Tibial nerve (tissue), 4 donors: ENCODE results near the gene NCEH1. TPM values are rescaled to one million over a fixed set of nuclear protein-coding genes. Genes with fewer than 3 reads are reported as not detected.
A peak's percentile ranks its signal among the peaks of the same experiment; 100 is the strongest.

ENCODE experiments used
- DNase-seq, 2 donors: peaks; one replicate each; pipeline ENCODE4 v3.0.0-alpha.2; 2019; ENCODE audit warnings: low spot score in 2 of 2
- H3K27ac ChIP-seq, 4 donors: fragments of 200-600 bp; sonication (generic) in 3 of 4; one replicate each; pipeline ENCODE4 v1.5.1; 2017 to 2019; ENCODE audit warnings: mild to moderate bottlenecking in 1 of 4
- H3K27me3 ChIP-seq, 2 donors: fragments of 200-600 bp; sonication (generic) in 1 of 2; one replicate each; pipeline versions ENCODE4 v1.5.1 to v1.6.0; 2017 to 2019
- H3K36me3 ChIP-seq, 3 donors: fragments of 200-600 bp; sonication (generic); one replicate each; pipeline ENCODE4 v1.5.1; 2018 to 2019
- H3K4me1 ChIP-seq, 4 donors: fragments of 200-600 bp; sonication (generic) in 3 of 4; one replicate each; pipeline ENCODE4 v1.5.1; 2017 to 2019
- H3K4me3 ChIP-seq, 4 donors: fragments of 200-600 bp; sonication (generic) in 3 of 4; one replicate each; pipeline ENCODE4 v1.5.1; 2017 to 2019; ENCODE audit warnings: mild to moderate bottlenecking in 1 of 4, moderate library complexity in 1 of 4
- H3K9me3 ChIP-seq, 4 donors: fragments of 200-600 bp; sonication (generic) in 3 of 4; one replicate each; pipeline ENCODE4 v1.5.1; 2017 to 2019
- EP300 ChIP-seq, 2 donors: sonication (generic); formaldehyde crosslinking; IDR thresholded peaks; one replicate each; pipeline ENCODE4 v1.6.1; 2017; ENCODE audit warnings: antibody characterized with exemption in 2 of 2, mild to moderate bottlenecking in 1 of 2
- POLR2A ChIP-seq, 2 donors: fragments of 450-650 bp; IDR thresholded peaks; one replicate each; pipeline ENCODE4 v1.6.1; 2017; ENCODE audit warnings: antibody characterized with exemption in 2 of 2, mild to moderate bottlenecking in 2 of 2, moderate library complexity in 2 of 2
- WGBS, 2 donors: methylation state at CpG; one replicate each; pipeline ENCODE4 v1.1.5; 2018; 5-methylcytosine and 5-hydroxymethylcytosine counted together
- total RNA-seq, 4 donors: library from RNA; depleted of rRNA; stranded (reverse); fragments of >200 nt; gene quantifications; one replicate each; pipeline ENCODE4 v1.1.0, GENCODE V29; 2016
- TF ChIP-seq, protein P1 (sequence below), 5 experiments: fragments of 200-600 bp in 3 of 5; fragments of 450-650 bp in 2 of 5; sonication (generic) in 3 of 5; IDR thresholded peaks; one replicate each; pipeline ENCODE4 v1.5.1; 2016 to 2019; ENCODE audit warnings: antibody characterized with exemption in 5 of 5, mild to moderate bottlenecking in 3 of 5, moderate library complexity in 2 of 5

The NCEH1 gene
- total RNA-seq, 4 donors from 2014 or later = 4.3 to 13.5 (median 5.5) TPM

- WGBS, 2 donors = 97 to 100% methylated on average over 3 to 4 of the region's 7 CpGs
- Histone ChIP-seq H3K4me1 (peaks cover 0 to 16% (median 4%) of the 10 kb centered on the region in 4 donors), H3K4me3 (no peak overlapping the region), H3K27me3 (no peaks in the 10 kb centered on the region), H3K27ac (no peak overlapping the region), H3K36me3 (no peaks in the 10 kb centered on the region), H3K9me3 (peaks cover 0 to 13% (median 0%) of the 10 kb centered on the region in 4 donors)
- no peak for DNase-seq
- TF ChIP-seq, protein P1, sequence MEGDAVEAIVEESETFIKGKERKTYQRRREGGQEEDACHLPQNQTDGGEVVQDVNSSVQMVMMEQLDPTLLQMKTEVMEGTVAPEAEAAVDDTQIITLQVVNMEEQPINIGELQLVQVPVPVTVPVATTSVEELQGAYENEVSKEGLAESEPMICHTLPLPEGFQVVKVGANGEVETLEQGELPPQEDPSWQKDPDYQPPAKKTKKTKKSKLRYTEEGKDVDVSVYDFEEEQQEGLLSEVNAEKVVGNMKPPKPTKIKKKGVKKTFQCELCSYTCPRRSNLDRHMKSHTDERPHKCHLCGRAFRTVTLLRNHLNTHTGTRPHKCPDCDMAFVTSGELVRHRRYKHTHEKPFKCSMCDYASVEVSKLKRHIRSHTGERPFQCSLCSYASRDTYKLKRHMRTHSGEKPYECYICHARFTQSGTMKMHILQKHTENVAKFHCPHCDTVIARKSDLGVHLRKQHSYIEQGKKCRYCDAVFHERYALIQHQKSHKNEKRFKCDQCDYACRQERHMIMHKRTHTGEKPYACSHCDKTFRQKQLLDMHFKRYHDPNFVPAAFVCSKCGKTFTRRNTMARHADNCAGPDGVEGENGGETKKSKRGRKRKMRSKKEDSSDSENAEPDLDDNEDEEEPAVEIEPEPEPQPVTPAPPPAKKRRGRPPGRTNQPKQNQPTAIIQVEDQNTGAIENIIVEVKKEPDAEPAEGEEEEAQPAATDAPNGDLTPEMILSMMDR (IDR thresholded peaks at IDR 0.05) = no peak
- no peak for TF ChIP-seq POLR2A (IDR thresholded peaks at IDR 0.05)
- TF ChIP-seq EP300 (IDR thresholded peaks at IDR 0.05) = no peak
Observed at GRCh38 chr3:172614340-172615274, 96.3 kb downstream of the NCEH1 start.

- peaks cover 0 to 16% (median 4%) of the 10 kb centered on the region in 4 donors for H3K4me1 ChIP-seq
- H3K27me3 ChIP-seq = no peaks in the 10 kb centered on the region
- H3K4me3 ChIP-seq = no peak overlapping the region
- TF ChIP-seq POLR2A (IDR thresholded peaks at IDR 0.05) (no peak), EP300 (IDR thresholded peaks at IDR 0.05) (no peak)
- TF ChIP-seq, protein P1 (IDR thresholded peaks at IDR 0.05) = no peak
- DNase-seq = no peak
- no peaks in the 10 kb centered on the region for H3K36me3 ChIP-seq
- peaks cover 0 to 13% (median 0%) of the 10 kb centered on the region in 4 donors for H3K9me3 ChIP-seq
- no peak overlapping the region for H3K27ac ChIP-seq
- 77 to 83% methylated on average over 2 of the region's 2 CpGs for WGBS, 2 donors
Observed at GRCh38 chr3:172613845-172614244, 97.0 kb downstream of the NCEH1 start.

DNA sequence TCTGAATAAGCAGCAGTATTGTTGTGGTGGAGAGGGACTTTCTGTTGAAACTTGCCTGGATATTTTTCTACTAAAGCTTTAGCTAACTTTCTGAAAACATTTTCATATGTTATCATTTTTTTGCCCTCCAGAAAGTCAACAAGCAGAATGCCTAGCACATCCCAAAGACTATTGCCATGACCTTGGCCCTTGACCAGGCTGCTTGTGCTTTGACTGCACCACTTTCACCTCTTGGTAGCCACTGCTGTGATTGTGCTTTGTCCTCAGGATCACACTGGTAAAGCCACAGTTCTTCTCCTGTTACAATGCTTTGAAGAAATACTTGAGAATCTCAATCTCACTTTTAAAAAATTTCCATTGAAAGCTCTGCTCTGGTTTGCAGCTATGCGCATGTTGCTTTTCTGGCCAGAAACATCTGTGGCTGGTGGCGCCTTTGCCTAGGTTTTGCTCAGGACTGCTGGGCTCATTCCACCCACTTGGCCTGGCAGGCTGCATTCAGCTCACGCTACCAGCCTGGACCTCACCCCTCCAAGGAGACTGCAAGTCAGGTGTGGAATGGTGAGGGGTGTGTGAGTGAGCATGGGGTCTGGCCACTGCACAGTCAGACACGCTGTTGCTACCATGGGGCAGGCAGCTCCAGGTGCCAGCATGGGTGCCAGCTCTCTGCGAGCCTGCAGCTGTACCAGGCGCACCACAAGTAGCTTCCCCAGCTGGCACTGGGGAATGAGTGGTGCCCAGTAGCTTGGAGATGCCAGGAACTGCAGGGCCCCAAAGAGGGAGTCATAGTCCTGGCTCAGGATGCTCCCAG, 97.8 kb downstream of the NCEH1 start:
- Histone ChIP-seq H3K27ac (no peak overlapping the region), H3K4me1 (peaks cover 0 to 19% (median 4%) of the 10 kb centered on the region in 4 donors), H3K27me3 (no peaks in the 10 kb centered on the region), H3K4me3 (no peak overlapping the region), H3K9me3 (peaks cover 0 to 13% (median 0%) of the 10 kb centered on the region in 4 donors), H3K36me3 (no peaks in the 10 kb centered on the region)
- WGBS, 2 donors = 96 to 99% methylated on average over 6 of the region's 6 CpGs
- DNase-seq = no peak
- TF ChIP-seq EP300 (IDR thresholded peaks at IDR 0.05) (no peak), POLR2A (IDR thresholded peaks at IDR 0.05) (no peak)
- TF ChIP-seq, protein P1 (IDR thresholded peaks at IDR 0.05) = no peak

DNA sequence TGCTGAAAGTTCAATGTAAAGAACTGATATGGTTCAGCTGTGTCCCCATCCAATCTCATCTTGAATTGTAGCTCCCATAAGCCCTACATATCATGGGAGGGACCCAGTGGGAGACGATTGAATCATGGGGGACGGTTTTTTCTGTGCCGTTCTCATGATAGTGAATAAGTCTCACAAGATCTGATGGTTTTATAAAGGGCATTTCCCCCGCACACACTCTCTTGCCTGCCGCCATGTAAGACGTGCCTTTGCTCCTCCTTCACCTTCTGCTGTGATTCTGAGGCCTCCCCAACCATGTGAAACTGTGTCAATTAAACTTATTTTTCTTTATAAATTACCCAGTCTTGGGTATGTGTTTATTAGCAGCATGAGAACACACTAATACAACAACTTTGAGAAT, 101.1 kb downstream of the NCEH1 start:
- no peak for DNase-seq
- 96 to 97% methylated on average over 6 of the region's 6 CpGs for WGBS, 2 donors
- H3K9me3 ChIP-seq = peaks cover 0 to 13% (median 0%) of the 10 kb centered on the region in 4 donors
- H3K27me3 ChIP-seq = no peaks in the 10 kb centered on the region
- peaks cover 0 to 16% (median 10%) of the 10 kb centered on the region in 4 donors for H3K4me1 ChIP-seq
- H3K27ac ChIP-seq = peak overlapping the region; percentile 51 to 81 (median 72)
- no peak for TF ChIP-seq EP300 (IDR thresholded peaks at IDR 0.05)
- no peak for TF ChIP-seq POLR2A (IDR thresholded peaks at IDR 0.05)
- TF ChIP-seq, protein P1 (IDR thresholded peaks at IDR 0.05) = no peak
- H3K4me3 ChIP-seq = no peak overlapping the region
- no peaks in the 10 kb centered on the region for H3K36me3 ChIP-seq
